ENCODE measurements around the gene RABGGTA. TPM values are rescaled to one million over a fixed set of nuclear protein-coding genes. Genes with fewer than 3 reads are reported as not detected.

The RABGGTA gene
- polyA plus RNA-seq, 1 experiment = 52.5 TPM

DNA sequence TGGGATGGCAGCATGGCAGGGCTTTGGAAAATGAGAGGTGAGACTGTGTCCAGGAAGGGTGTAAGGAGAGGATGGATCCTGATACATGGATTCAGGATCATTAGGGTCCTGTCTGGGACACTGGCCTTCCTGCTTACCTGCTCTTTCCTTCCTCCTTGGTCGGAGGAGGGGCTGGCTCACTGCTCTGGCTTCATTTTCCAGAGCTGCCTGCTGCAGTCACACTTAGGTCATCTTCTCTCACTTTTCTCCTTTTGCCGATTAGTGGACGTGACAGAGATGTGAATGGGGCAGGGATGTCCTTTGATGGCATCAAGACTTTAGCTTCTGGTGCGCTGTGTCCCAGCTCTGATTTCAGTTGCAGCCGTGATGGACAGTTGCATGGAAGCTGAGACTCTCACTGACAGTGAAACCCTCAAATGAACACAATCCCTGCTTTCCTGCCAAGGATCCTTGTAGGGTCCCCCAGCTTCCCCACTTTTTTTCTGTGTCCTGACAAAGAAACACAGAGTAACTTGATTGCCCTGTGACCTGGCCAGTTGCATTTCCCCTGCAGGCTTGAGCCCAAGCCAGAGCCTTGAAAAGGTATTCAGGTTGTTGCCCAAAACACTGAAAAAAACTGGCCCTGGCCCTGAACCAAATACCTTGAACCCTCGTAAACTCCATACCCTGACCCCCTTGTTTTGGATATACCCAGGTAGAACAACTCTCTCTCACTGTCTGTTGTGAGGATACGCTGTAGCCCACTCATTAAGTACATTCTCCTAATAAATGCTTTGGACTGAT lies 37.1 kb upstream of the RABGGTA start:
- DNase-seq (ENCODE audit: low read depth) = no peak
- POLR2A ChIA-PET = interaction anchor here (1.0 to 1.1 kb wide), 2 partner anchors 113 to 123 kb away, joined by 3 read pairs; partner anchors contain the start of gene TM9SF1
- TF ChIP-seq, protein P1, sequence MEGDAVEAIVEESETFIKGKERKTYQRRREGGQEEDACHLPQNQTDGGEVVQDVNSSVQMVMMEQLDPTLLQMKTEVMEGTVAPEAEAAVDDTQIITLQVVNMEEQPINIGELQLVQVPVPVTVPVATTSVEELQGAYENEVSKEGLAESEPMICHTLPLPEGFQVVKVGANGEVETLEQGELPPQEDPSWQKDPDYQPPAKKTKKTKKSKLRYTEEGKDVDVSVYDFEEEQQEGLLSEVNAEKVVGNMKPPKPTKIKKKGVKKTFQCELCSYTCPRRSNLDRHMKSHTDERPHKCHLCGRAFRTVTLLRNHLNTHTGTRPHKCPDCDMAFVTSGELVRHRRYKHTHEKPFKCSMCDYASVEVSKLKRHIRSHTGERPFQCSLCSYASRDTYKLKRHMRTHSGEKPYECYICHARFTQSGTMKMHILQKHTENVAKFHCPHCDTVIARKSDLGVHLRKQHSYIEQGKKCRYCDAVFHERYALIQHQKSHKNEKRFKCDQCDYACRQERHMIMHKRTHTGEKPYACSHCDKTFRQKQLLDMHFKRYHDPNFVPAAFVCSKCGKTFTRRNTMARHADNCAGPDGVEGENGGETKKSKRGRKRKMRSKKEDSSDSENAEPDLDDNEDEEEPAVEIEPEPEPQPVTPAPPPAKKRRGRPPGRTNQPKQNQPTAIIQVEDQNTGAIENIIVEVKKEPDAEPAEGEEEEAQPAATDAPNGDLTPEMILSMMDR (IDR thresholded peaks at IDR 0.05; ENCODE audit: insufficient read depth, low read depth, low read length) = no peak
- no peak overlapping the region for H3K4me3 ChIP-seq (ENCODE audit: low read depth, low read length)
- H3K27me3 ChIP-seq (ENCODE audit: control insufficient read depth, insufficient read depth, low read length) = no peaks in the 10 kb centered on the region
- peaks cover 17% of the 10 kb centered on the region for H3K36me3 ChIP-seq (ENCODE audit: control insufficient read depth, insufficient read depth, low read length)
- CTCF ChIA-PET = interaction anchor here (0.6 to 8.0 kb wide), 36 partner anchors 8 to 258 kb away, joined by 3 to 107 read pairs (median 4); partner anchors contain the start of genes DHRS1, MDP1, NOP9 and PSME1

DNA sequence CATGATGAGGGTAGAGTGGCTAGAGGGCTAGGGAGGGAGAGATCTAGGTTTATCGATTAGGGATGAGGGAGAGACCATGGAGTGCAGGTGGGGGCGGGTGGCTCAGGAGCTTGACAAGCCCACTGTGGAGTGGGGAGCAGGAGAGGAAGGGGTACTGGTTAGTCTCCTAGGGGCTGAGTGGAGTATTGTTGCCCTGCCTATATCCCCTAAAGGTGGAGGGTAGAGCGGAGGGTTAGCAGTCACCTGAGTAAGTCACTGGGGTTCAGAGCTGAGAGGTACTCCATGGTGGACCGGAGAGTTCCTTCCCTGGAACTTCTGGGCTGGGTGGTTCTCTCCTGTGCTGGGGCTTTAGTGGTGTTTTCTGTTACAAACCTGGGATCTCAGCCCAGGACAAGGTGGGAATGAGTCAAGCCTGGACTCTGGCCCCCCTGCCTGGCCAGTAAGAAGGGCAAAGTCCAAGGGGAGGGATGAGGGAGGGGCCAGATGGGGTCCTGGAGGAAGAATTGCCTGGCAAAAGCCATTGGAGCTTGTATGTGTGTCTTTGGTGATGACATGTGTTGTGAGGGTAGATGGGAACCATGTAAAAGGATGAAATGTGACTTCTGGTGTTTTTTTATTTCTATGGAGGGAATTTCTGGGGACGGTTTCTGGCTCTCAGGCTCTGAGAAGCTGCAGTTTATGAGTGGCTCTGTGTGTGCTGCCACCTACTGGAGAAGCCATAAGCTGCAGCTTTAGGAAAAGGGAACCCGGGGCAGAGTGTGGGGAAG lies 36.4 kb upstream of the RABGGTA start, which contains the start of gene CIDEB:
Gene CIDEB (minus strand): TSS at position 403 of the 767 bp plus-strand sequence. CDS start 119 bp downstream, at position 284.
- peaks cover 22% of the 10 kb centered on the region for H3K36me3 ChIP-seq (ENCODE audit: control insufficient read depth, insufficient read depth, low read length)
- DNase-seq (ENCODE audit: low read depth) = no peak
- H3K4me3 ChIP-seq (ENCODE audit: low read depth, low read length) = no peak within 1 kb of the TSS
- TF ChIP-seq, protein P1 (IDR thresholded peaks at IDR 0.05; ENCODE audit: insufficient read depth, low read depth, low read length) = peak; percentile 96
- ChIA-PET CTCF (interaction anchor here (0.6 to 8.0 kb wide), 41 partner anchors 9 to 257 kb away, joined by 3 to 107 read pairs (median 4); partner anchors contain the start of genes DHRS1, MDP1, NOP9 and PSME1), POLR2A (interaction anchor here (1.0 kb wide), 1 partner anchor 124 kb away, joined by 3 read pairs; no protein-coding TSS in a partner anchor)
- no peaks in the 10 kb centered on the region for H3K27me3 ChIP-seq (ENCODE audit: control insufficient read depth, insufficient read depth, low read length)

DNA sequence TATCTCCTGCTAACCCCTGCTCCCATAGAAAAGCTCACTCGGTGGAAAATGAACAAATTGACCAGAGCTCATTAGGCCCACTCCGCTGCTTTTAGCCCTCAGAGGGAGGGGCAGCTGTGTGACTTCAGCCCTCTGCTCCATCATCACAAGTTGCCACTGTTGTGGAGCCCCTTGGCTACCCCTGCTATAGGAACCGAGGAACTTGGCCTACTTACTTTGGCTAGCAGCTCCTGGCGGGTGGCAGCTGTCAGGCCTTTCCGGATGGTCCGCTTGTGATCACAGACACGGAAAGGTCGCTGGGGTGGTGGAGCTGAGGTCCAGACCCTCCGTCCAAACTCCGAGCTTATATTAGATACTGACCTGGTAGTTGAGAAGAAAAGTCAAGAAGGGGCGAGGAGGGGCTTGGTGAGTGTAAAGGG lies 35.8 kb upstream of the RABGGTA start:
- ChIA-PET CTCF (interaction anchor here (0.8 to 8.0 kb wide), 23 partner anchors 9 to 134 kb away, joined by 3 to 107 read pairs (median 6); partner anchors contain the start of genes DHRS1, NOP9, RABGGTA and TINF2), POLR2A (no interaction called here)
- H3K36me3 ChIP-seq (ENCODE audit: control insufficient read depth, insufficient read depth, low read length) = peaks cover 25% of the 10 kb centered on the region
- TF ChIP-seq, protein P1 (IDR thresholded peaks at IDR 0.05; ENCODE audit: insufficient read depth, low read depth, low read length) = no peak
- DNase-seq (ENCODE audit: low read depth) = no peak
- H3K27me3 ChIP-seq (ENCODE audit: control insufficient read depth, insufficient read depth, low read length) = no peaks in the 10 kb centered on the region
- no peak overlapping the region for H3K4me3 ChIP-seq (ENCODE audit: low read depth, low read length)

- TF ChIP-seq, protein P1 (IDR thresholded peaks at IDR 0.05; ENCODE audit: insufficient read depth, low read depth, low read length) = no peak
- no peaks in the 10 kb centered on the region for H3K27me3 ChIP-seq (ENCODE audit: control insufficient read depth, insufficient read depth, low read length)
- peaks cover 31% of the 10 kb centered on the region for H3K36me3 ChIP-seq (ENCODE audit: control insufficient read depth, insufficient read depth, low read length)
- H3K4me3 ChIP-seq (ENCODE audit: low read depth, low read length) = no peak overlapping the region
- no peak for DNase-seq (ENCODE audit: low read depth)
- POLR2A ChIA-PET = no interaction called here
- CTCF ChIA-PET = interaction anchor here (0.6 to 1.6 kb wide), 4 partner anchors 17 to 128 kb away, joined by 3 read pairs; no protein-coding TSS in a partner anchor
Measured at GRCh38 chr14:24304019-24304387, 32.6 kb upstream of the RABGGTA start.
